Left ventricle myocardium superior (tissue), 1 donor: ENCODE results near the gene KCTD17. TPM values are rescaled to one million over a fixed set of nuclear protein-coding genes. Genes with fewer than 3 reads are reported as not detected.

Source experiments
- ATAC-seq: fragments of 200-7000 bp; cut with Tn5 transposase; one replicate; pipeline ENCODE4 v1.9.1; 2020; ENCODE audit warnings: mild to moderate bottlenecking, moderate library complexity
- DNase-seq: peaks from one replicate; pipeline ENCODE4 v3.0.0-alpha.2; 2020
- intact Hi-C: fragments of 100-400 bp; cut with micrococcal nuclease; formaldehyde crosslinking; loops from one replicate; pipeline ENCODE4 v1.11.0; 2022
- total RNA-seq: library from RNA; stranded (reverse); fragmentation: NEBNext Ultra II Directional; extraction: Animal tissue kit (Norgen Biotek cat#: 25700); gene quantifications from one replicate; pipeline ENCODE4 v1.2.1, GENCODE V29; 2021
- donor health status: DM: no; HTN: yes; CAD: no; lungs with severe emphysema.

Gene KCTD17
- total RNA-seq, 1 donor from 2014 or later, result 9.8 TPM

- DNase-seq (no peak), ATAC-seq (no peak)
- intact Hi-C loops, result no loop called here
These were observed 37.9 kb downstream of the KCTD17 start for GRCh38 chr22:37089434-37089833.

- ATAC-seq (no peak), DNase-seq (no peak)
- intact Hi-C loops, result no loop called here
These were observed 39.6 kb downstream of the KCTD17 start for GRCh38 chr22:37090920-37091695.

GRCh38 chr22:37091994-37092393, 40.5 kb downstream of the KCTD17 start:
- no peak for DNase-seq
- intact Hi-C loops, result no loop called here
- ATAC-seq, result no peak

- intact Hi-C loops, result no loop called here
- ATAC-seq (no peak), DNase-seq (no peak)
These were observed 41.5 kb downstream of the KCTD17 start for GRCh38 chr22:37092997-37093396.

GRCh38 chr22:37094239-37094638, 42.7 kb downstream of the KCTD17 start:
- ATAC-seq (no peak), DNase-seq (no peak)
- intact Hi-C loops, result no loop called here

- ATAC-seq, result no peak
- DNase-seq, result no peak
- intact Hi-C loops, result no loop called here
These were observed 43.6 kb downstream of the KCTD17 start for GRCh38 chr22:37095113-37095512.

- intact Hi-C loops, result no loop called here
- ATAC-seq (no peak), DNase-seq (no peak)
These were observed 45.8 kb downstream of the KCTD17 start for GRCh38 chr22:37097346-37097745.

- no peak for DNase-seq
- ATAC-seq, result no peak
- intact Hi-C loops, result no loop called here
These were observed 47.5 kb downstream of the KCTD17 start for GRCh38 chr22:37098976-37099591.

- ATAC-seq (no peak), DNase-seq (no peak)
- intact Hi-C loops, result no loop called here
These were observed 49.1 kb downstream of the KCTD17 start for GRCh38 chr22:37100589-37101127.

GRCh38 chr22:37101311-37102066, 49.9 kb downstream of the KCTD17 start:
- no peak for ATAC-seq
- DNase-seq, result no peak
- intact Hi-C loops, result no loop called here

GRCh38 chr22:37103151-37103550, 51.6 kb downstream of the KCTD17 start:
- no peak for ATAC-seq
- no peak for DNase-seq
- intact Hi-C loops, result no loop called here

GRCh38 chr22:37103656-37104452, 52.3 kb downstream of the KCTD17 start:
- intact Hi-C loops, result no loop called here
- ATAC-seq (no peak), DNase-seq (no peak)

- intact Hi-C loops, result no loop called here
- DNase-seq (no peak), ATAC-seq (no peak)
These were observed 53.6 kb downstream of the KCTD17 start for GRCh38 chr22:37105154-37105553.

GRCh38 chr22:37105990-37106389, 54.4 kb downstream of the KCTD17 start:
- DNase-seq (no peak), ATAC-seq (no peak)
- intact Hi-C loops, result no loop called here

- DNase-seq (no peak), ATAC-seq (no peak)
- intact Hi-C loops, result no loop called here
These were observed 56.5 kb downstream of the KCTD17 start for GRCh38 chr22:37107816-37108621.

- intact Hi-C loops, result no loop called here
- no peak for DNase-seq
- ATAC-seq, result no peak
These were observed 57.8 kb downstream of the KCTD17 start, which contains the start of gene TMPRSS6 for GRCh38 chr22:37109242-37109917. TMPRSS6 (minus strand) TSS chr22:37109713; CDS start chr22:37103417, 6,296 bp downstream.

GRCh38 chr22:37111156-37111717, 59.7 kb downstream of the KCTD17 start:
- intact Hi-C loops, result no loop called here
- ATAC-seq (no peak), DNase-seq (no peak)
